Measurements from ENCODE around the gene FMN2. TPM values are rescaled to one million over a fixed set of nuclear protein-coding genes. Genes with fewer than 3 reads are reported as not detected.

FMN2 gene
- total and polyA plus RNA-seq, 2 donors (not counting 1 experiment from before 2014, with no cell fraction given): 8.0 to 13.7 TPM

DNA sequence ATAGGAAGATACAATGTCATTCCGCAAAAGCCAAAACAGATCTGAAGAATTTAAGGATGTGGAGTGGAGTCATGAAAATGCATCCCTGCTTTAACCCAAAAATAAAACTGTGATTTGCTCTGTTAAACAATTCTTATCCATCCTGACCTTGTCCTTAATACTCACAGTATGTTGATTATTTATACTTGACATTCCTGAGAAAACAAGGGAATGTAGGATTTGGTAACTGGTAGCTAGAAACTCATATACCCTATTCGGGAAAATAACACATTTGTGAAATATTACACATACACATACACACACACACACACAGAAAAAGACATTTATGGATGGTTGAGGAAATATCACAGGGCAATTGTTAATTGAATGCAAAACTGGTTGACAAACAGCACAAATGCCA lies 80.2 kb downstream of the FMN2 start:
- H3K36me3 ChIP-seq (ENCODE audit: control insufficient read depth, insufficient read depth, low read length): no peaks in the 10 kb centered on the region

DNA sequence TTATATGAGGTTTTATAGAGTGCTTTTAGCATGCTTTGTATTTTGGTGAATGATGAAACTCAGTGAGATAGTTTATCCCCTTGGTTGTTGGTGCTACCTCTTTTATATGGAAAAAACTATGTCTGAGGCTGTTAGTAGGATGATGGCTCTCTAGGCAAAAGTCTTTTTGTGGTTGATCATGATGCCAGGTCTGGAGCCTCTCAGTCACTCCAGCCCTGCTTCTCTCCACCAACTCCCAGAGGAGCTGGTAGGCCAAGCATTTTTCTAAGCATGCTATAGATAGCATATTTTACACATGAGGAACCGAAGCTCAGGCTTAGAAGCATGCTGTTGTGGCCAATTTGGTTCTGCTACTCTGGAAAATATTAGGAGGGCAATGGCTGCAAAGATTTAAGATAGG lies 82.2 kb downstream of the FMN2 start:
- H3K27ac ChIP-seq (ENCODE audit: insufficient read depth, low read length): no peak overlapping the region

More for the DNA sequence above, 80.2 kb downstream of the FMN2 start:
- no peak overlapping the region for H3K4me3 ChIP-seq (replicated peaks in 1 of 4; ENCODE audit: control extremely low read depth in 1 of 4, insufficient read depth in 1 of 4, low read depth in 3 of 4, low read length in 4 of 4)
- no peaks in the 10 kb centered on the region for H3K79me2 ChIP-seq (ENCODE audit: control insufficient read depth, insufficient read depth, low read length)
- H3K27ac ChIP-seq (ENCODE audit: insufficient read depth, low read length): no peak overlapping the region
- no peak overlapping the region for H2AFZ ChIP-seq (ENCODE audit: low read length)
- DNase-seq (ENCODE audit: low read depth in 2 of 2): no peak
- H3K4me2 ChIP-seq (ENCODE audit: extremely low read depth, insufficient read depth, low read length): no peak overlapping the region
- H4K20me1 ChIP-seq (ENCODE audit: control insufficient read depth, extremely low read depth, insufficient read depth, low read length): no peaks in the 10 kb centered on the region
- H3K27me3 ChIP-seq (ENCODE audit: control insufficient read depth, insufficient read depth, low read length): no peaks in the 10 kb centered on the region
- TF ChIP-seq EZH2 (IDR thresholded peaks at IDR 0.05; ENCODE audit: low read length, missing control alignments): no peak
- TF ChIP-seq, protein P1, sequence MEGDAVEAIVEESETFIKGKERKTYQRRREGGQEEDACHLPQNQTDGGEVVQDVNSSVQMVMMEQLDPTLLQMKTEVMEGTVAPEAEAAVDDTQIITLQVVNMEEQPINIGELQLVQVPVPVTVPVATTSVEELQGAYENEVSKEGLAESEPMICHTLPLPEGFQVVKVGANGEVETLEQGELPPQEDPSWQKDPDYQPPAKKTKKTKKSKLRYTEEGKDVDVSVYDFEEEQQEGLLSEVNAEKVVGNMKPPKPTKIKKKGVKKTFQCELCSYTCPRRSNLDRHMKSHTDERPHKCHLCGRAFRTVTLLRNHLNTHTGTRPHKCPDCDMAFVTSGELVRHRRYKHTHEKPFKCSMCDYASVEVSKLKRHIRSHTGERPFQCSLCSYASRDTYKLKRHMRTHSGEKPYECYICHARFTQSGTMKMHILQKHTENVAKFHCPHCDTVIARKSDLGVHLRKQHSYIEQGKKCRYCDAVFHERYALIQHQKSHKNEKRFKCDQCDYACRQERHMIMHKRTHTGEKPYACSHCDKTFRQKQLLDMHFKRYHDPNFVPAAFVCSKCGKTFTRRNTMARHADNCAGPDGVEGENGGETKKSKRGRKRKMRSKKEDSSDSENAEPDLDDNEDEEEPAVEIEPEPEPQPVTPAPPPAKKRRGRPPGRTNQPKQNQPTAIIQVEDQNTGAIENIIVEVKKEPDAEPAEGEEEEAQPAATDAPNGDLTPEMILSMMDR (conservative IDR thresholded peaks at IDR 0.05 in 1 of 2, IDR thresholded peaks at IDR 0.05 in 1 of 2; ENCODE audit: low read depth in 1 of 2, low read length in 2 of 2): no peak
- H3K9me3 ChIP-seq (ENCODE audit: control insufficient read depth, insufficient read depth, low read depth, low read length): no peaks in the 10 kb centered on the region
- no peaks in the 10 kb centered on the region for H3K4me1 ChIP-seq (ENCODE audit: control insufficient read depth, extremely low read depth, insufficient read depth, low read length)
- H3K9ac ChIP-seq (ENCODE audit: insufficient read depth, low read length): no peak overlapping the region

DNA sequence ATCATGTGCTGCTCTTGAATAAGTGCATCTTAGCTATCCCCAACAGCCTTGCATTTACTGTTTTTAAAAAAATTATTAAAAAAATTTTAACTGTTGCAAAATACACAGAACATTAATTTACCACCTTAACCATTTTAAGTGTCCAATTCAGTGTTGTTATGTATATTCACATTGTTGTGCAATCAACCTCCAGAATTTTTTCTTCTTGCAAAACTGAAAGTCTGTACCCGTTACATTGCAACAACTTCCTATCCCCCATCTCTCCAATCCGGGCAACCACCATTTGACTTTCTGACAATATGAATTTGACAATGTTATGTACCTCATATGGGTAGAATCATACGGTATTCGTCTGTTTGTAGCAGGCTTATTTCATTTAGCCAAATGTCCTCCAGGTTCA lies 83.1 kb downstream of the FMN2 start:
- Histone ChIP-seq H3K27me3 (ENCODE audit: control insufficient read depth, insufficient read depth, low read length) (no peaks in the 10 kb centered on the region), H4K20me1 (ENCODE audit: control insufficient read depth, extremely low read depth, insufficient read depth, low read length) (no peaks in the 10 kb centered on the region), H3K36me3 (ENCODE audit: control insufficient read depth, insufficient read depth, low read length) (no peaks in the 10 kb centered on the region), H3K79me2 (ENCODE audit: control insufficient read depth, insufficient read depth, low read length) (no peaks in the 10 kb centered on the region), H3K4me1 (ENCODE audit: control insufficient read depth, extremely low read depth, insufficient read depth, low read length) (no peaks in the 10 kb centered on the region), H3K27ac (ENCODE audit: insufficient read depth, low read length) (no peak overlapping the region), H3K9ac (ENCODE audit: insufficient read depth, low read length) (no peak overlapping the region), H3K4me2 (ENCODE audit: extremely low read depth, insufficient read depth, low read length) (no peak overlapping the region), H2AFZ (ENCODE audit: low read length) (no peak overlapping the region), H3K9me3 (ENCODE audit: control insufficient read depth, insufficient read depth, low read depth, low read length) (no peaks in the 10 kb centered on the region), H3K4me3 (replicated peaks in 1 of 4; ENCODE audit: control extremely low read depth in 1 of 4, insufficient read depth in 1 of 4, low read depth in 3 of 4, low read length in 4 of 4) (no peak overlapping the region)
- TF ChIP-seq, protein P1 (conservative IDR thresholded peaks at IDR 0.05 in 1 of 2, IDR thresholded peaks at IDR 0.05 in 1 of 2; ENCODE audit: low read depth in 1 of 2, low read length in 2 of 2): no peak
- TF ChIP-seq EZH2 (IDR thresholded peaks at IDR 0.05; ENCODE audit: low read length, missing control alignments): no peak
- no peak for DNase-seq (ENCODE audit: low read depth in 2 of 2)

More for the DNA sequence above, 82.2 kb downstream of the FMN2 start:
- Histone ChIP-seq H3K79me2 (ENCODE audit: control insufficient read depth, insufficient read depth, low read length) (no peaks in the 10 kb centered on the region), H3K9me3 (ENCODE audit: control insufficient read depth, insufficient read depth, low read depth, low read length) (no peaks in the 10 kb centered on the region), H3K4me1 (ENCODE audit: control insufficient read depth, extremely low read depth, insufficient read depth, low read length) (no peaks in the 10 kb centered on the region), H3K9ac (ENCODE audit: insufficient read depth, low read length) (no peak overlapping the region), H2AFZ (ENCODE audit: low read length) (no peak overlapping the region), H3K36me3 (ENCODE audit: control insufficient read depth, insufficient read depth, low read length) (no peaks in the 10 kb centered on the region), H4K20me1 (ENCODE audit: control insufficient read depth, extremely low read depth, insufficient read depth, low read length) (no peaks in the 10 kb centered on the region), H3K4me3 (replicated peaks in 1 of 4; ENCODE audit: control extremely low read depth in 1 of 4, insufficient read depth in 1 of 4, low read depth in 3 of 4, low read length in 4 of 4) (no peak overlapping the region), H3K4me2 (ENCODE audit: extremely low read depth, insufficient read depth, low read length) (no peak overlapping the region), H3K27me3 (ENCODE audit: control insufficient read depth, insufficient read depth, low read length) (no peaks in the 10 kb centered on the region)
- DNase-seq (ENCODE audit: low read depth in 2 of 2): no peak
- TF ChIP-seq EZH2 (IDR thresholded peaks at IDR 0.05; ENCODE audit: low read length, missing control alignments): no peak
- TF ChIP-seq, protein P1 (conservative IDR thresholded peaks at IDR 0.05 in 1 of 2, IDR thresholded peaks at IDR 0.05 in 1 of 2; ENCODE audit: low read depth in 1 of 2, low read length in 2 of 2): no peak
